Transverse colon (tissue), 4 donors: ENCODE measurements around the gene COLEC12. TPM values are rescaled to one million over a fixed set of nuclear protein-coding genes. Genes with fewer than 3 reads are reported as not detected.

Experiments
- DNase-seq: peaks from one replicate; pipeline ENCODE4 v3.0.0-alpha.2; 2019
- H3K27ac ChIP-seq, 4 donors: fragments of 200-600 bp; sonication (generic); 2 replicates each; pipeline ENCODE4 v1.5.1; 2016 to 2018; ENCODE audit warnings: inconsistent platforms in 4 of 4
- H3K27me3 ChIP-seq: fragments of 200-600 bp; sonication (generic); 2 replicates; pipeline ENCODE4 v1.5.1; 2017; ENCODE audit warnings: inconsistent platforms
- H3K36me3 ChIP-seq, 4 donors: fragments of 200-600 bp; sonication (generic); 2 replicates each; pipeline ENCODE4 v1.5.1; 2017 to 2019; ENCODE audit warnings: inconsistent platforms in 4 of 4
- H3K4me1 ChIP-seq, 4 donors: fragments of 200-600 bp; sonication (generic); 2 replicates each; pipeline ENCODE4 v1.5.1; 2017 to 2020; ENCODE audit warnings: inconsistent platforms in 4 of 4
- H3K4me3 ChIP-seq, 4 donors: fragments of 200-600 bp; sonication (generic); 1 replicate in 1 of 4; 2 replicates in 3 of 4; pipeline versions ENCODE4 v1.5.1 to v1.6.1; 2017 to 2019; ENCODE audit warnings: inconsistent platforms in 4 of 4
- H3K9me3 ChIP-seq, 2 donors: fragments of 200-600 bp; sonication (generic); 2 replicates each; pipeline ENCODE4 v1.5.1; 2017 to 2019; ENCODE audit warnings: inconsistent platforms in 2 of 2
- EP300 ChIP-seq: sonication (generic); formaldehyde crosslinking; IDR thresholded peaks from one replicate; pipeline ENCODE4 v1.6.1; 2017; ENCODE audit warnings: antibody characterized with exemption, low read depth
- POLR2A ChIP-seq: fragments of 450-650 bp; IDR thresholded peaks from one replicate; pipeline ENCODE4 v1.6.1; 2016; ENCODE audit warnings: antibody characterized with exemption, mild to moderate bottlenecking, moderate library complexity
- POLR2AphosphoS5 ChIP-seq, 3 donors: sonication (generic); formaldehyde crosslinking; IDR thresholded peaks; one replicate each; pipeline ENCODE4 v1.6.1; 2016; ENCODE audit warnings: antibody characterized with exemption in 3 of 3
- WGBS, 2 donors: methylation state at CpG; one replicate each; pipeline ENCODE4 v1.1.5; 2018; ENCODE audit warnings: low coverage in 1 of 2; 5-methylcytosine and 5-hydroxymethylcytosine counted together
- in situ Hi-C, 4 donors: fragments of 200-750 bp; cut with MboI; loops; one replicate each; pipeline versions ENCODE4 v1.15.0 to v1.15.1; 2017; ENCODE audit warnings: low sequenced_read_pairs in 3 of 4, low pct_ligation_motif_present in 1 of 4, low pct_unique_long_range_greater_than_20kb in 1 of 4
- intact Hi-C: fragments of 100-400 bp; cut with DNase I; formaldehyde crosslinking; loops from one replicate; pipeline ENCODE4 v1.15.1; 2023; ENCODE audit warnings: low total_unique reads
- total RNA-seq, 4 donors: library from RNA; depleted of rRNA; stranded (reverse); fragments of >200 nt; gene quantifications; one replicate each; pipeline ENCODE4 v1.1.0, GENCODE V29; 2016
- TF ChIP-seq, protein P1 (sequence below), 5 experiments: fragments of 200-600 bp in 3 of 5; fragments of 450-650 bp in 2 of 5; sonication (generic) in 3 of 5; IDR thresholded peaks; 1 replicate in 2 of 5; 2 replicates in 3 of 5; pipeline ENCODE4 v1.5.1; 2016 to 2017; ENCODE audit warnings: antibody characterized with exemption in 5 of 5, inconsistent platforms in 3 of 5, mild to moderate bottlenecking in 2 of 5, moderate library complexity in 1 of 5

Gene COLEC12
- total RNA-seq, 4 donors from 2014 or later, result 1.4 to 7.8 (median 2.8) TPM

DNA sequence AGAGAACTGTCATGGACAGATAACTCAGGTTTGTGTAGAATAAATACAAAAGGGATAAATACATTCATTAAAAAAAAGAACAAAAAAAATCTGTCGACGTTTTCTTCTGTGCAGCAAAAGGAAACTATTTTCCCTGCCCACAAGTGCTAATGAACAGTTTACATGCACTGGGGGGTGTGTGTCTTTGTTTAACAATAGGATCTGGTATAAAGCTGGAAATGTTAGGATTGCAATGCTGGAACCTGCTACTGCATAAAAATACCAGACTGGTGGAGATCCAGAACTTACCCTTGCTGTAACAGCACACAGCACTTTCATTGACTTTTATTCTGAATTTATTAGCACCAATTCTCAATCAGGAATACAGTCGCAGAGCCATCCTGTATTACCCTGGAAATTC, 148.1 kb downstream of the COLEC12 start:
- no peak for DNase-seq
- no peak overlapping the region for H3K27ac ChIP-seq
- no peak overlapping the region for H3K4me3 ChIP-seq
- no peaks in the 10 kb centered on the region for H3K27me3 ChIP-seq
- WGBS, 2 donors, result 61 to 70% methylated on average over 2 to 3 of the region's 3 CpGs
- peaks cover 0 to 9% (median 0%) of the 10 kb centered on the region in 4 donors for H3K4me1 ChIP-seq
- H3K9me3 ChIP-seq, result no peaks in the 10 kb centered on the region
- H3K36me3 ChIP-seq, result no peaks in the 10 kb centered on the region
- intact Hi-C loops (no loop called here), in situ Hi-C loops (no loop called here)
- TF ChIP-seq POLR2AphosphoS5 (IDR thresholded peaks at IDR 0.05) (no peak), POLR2A (no peak), EP300 (no peak)
- TF ChIP-seq, protein P1, sequence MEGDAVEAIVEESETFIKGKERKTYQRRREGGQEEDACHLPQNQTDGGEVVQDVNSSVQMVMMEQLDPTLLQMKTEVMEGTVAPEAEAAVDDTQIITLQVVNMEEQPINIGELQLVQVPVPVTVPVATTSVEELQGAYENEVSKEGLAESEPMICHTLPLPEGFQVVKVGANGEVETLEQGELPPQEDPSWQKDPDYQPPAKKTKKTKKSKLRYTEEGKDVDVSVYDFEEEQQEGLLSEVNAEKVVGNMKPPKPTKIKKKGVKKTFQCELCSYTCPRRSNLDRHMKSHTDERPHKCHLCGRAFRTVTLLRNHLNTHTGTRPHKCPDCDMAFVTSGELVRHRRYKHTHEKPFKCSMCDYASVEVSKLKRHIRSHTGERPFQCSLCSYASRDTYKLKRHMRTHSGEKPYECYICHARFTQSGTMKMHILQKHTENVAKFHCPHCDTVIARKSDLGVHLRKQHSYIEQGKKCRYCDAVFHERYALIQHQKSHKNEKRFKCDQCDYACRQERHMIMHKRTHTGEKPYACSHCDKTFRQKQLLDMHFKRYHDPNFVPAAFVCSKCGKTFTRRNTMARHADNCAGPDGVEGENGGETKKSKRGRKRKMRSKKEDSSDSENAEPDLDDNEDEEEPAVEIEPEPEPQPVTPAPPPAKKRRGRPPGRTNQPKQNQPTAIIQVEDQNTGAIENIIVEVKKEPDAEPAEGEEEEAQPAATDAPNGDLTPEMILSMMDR (IDR thresholded peaks at IDR 0.05), result no peak

DNA sequence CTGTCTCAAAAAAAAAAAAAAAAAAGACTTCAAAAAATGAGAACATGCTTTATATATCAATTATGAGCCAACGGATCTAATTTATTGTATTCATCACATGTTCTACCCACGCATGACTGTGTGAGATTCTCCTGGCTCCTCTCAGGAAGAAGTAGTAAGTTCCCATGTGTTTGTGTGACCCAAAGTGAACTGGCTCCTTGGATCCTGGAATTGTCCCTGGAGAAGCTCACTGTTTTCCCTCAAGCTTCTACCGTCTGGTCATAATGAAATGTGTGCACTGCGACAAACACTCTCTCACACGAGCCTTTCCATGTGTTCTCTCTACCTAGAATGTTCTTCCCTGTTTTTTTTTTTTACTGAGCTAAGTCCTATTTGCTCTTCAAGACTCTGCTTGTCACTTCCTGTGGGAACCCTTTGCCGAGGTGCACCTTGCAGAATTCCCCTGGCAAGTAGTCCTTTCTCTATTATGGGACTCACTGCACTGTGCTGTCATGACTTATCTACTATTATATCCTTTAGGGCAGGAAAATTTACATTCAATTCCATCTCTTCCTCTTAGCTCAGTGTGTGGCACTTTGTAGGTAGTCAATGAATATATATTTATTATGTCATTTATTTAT, 149.4 kb downstream of the COLEC12 start:
- intact Hi-C loops (no loop called here), in situ Hi-C loops (no loop called here)
- Histone ChIP-seq H3K36me3 (no peaks in the 10 kb centered on the region), H3K4me3 (no peak overlapping the region), H3K4me1 (peaks cover 0 to 9% (median 0%) of the 10 kb centered on the region in 4 donors), H3K27me3 (no peaks in the 10 kb centered on the region), H3K9me3 (no peaks in the 10 kb centered on the region), H3K27ac (no peak overlapping the region)
- no peak for DNase-seq
- TF ChIP-seq EP300 (no peak), POLR2AphosphoS5 (IDR thresholded peaks at IDR 0.05) (no peak), POLR2A (no peak)
- TF ChIP-seq, protein P1 (IDR thresholded peaks at IDR 0.05), result no peak
- WGBS, 2 donors, result 72 to 77% methylated on average over 3 to 6 of the region's 6 CpGs

DNA sequence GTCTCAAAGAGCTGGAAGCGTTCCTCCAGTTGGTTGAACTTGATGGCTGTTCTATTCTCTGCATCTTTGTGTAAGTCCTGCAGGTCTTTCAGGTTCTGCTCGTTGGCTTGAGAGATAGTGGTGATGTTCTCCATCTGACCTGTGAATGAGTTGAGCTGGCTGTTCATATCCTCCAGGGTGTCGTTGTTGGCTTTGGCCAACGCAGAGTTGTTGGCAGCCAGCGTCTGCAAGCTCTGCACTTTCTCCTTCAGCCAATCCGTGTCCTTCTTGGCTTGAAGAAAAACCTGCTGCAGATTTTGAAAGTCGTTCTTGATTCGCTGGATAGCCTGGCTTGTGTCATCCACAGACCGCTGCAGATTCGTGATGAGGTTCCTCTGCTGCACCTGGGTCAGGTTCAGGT, 153.9 kb downstream of the COLEC12 start:
- intact Hi-C loops, result no loop called here
- Histone ChIP-seq H3K27ac (no peak overlapping the region), H3K4me1 (no peaks in the 10 kb centered on the region), H3K9me3 (no peaks in the 10 kb centered on the region), H3K36me3 (no peaks in the 10 kb centered on the region), H3K27me3 (no peaks in the 10 kb centered on the region), H3K4me3 (no peak overlapping the region)
- in situ Hi-C loops, result no loop called here
- TF ChIP-seq POLR2AphosphoS5 (IDR thresholded peaks at IDR 0.05) (no peak), EP300 (no peak), POLR2A (no peak)
- TF ChIP-seq, protein P1 (IDR thresholded peaks at IDR 0.05), result no peak
- WGBS, 2 donors, result 69 to 90% methylated on average over 7 to 10 of the region's 10 CpGs
- DNase-seq, result no peak

DNA sequence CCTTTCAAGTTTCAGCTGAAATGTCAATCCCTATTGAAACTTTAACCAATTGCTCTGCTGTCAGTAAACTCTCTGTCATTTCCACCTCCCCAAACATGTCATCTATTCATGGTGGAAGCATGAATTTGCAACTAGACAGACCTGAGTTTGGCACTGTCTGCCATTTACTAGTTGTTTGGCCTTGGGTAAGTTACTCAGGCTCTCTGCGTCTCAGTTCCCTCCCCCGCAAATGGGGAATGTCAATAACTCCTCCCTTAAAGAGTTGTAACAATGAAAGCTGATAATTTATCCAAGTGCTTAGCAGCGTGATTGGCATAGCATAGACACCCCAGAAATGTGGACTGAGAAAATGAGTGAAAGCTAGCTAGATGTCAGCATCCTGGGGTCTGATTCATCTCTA, 159.4 kb downstream of the COLEC12 start:
- H3K9me3 ChIP-seq, result no peaks in the 10 kb centered on the region

More for the DNA sequence above, 159.4 kb downstream of the COLEC12 start:
- Histone ChIP-seq H3K4me3 (no peak overlapping the region), H3K27ac (peak overlapping the region in 2 of 4 donors; percentile 1 to 21), H3K36me3 (no peaks in the 10 kb centered on the region), H3K4me1 (no peaks in the 10 kb centered on the region), H3K27me3 (no peaks in the 10 kb centered on the region)
- no peak for DNase-seq
- TF ChIP-seq, protein P1 (IDR thresholded peaks at IDR 0.05), result no peak
- TF ChIP-seq POLR2AphosphoS5 (IDR thresholded peaks at IDR 0.05) (no peak), POLR2A (no peak), EP300 (no peak)
- intact Hi-C loops, result no loop called here
- in situ Hi-C loops, result no loop called here
- 78 to 90% methylated on average over 2 to 3 of the region's 3 CpGs for WGBS, 2 donors
